Measurements from ENCODE around the gene COX7C. TPM values are rescaled to one million over a fixed set of nuclear protein-coding genes. Genes with fewer than 3 reads are reported as not detected.

Gene COX7C
- total and polyA plus RNA-seq, 2 donors (not counting 1 experiment from before 2014, with no cell fraction given), result 338 to 346 TPM

- ChIA-PET POLR2A (no interaction called here), CTCF (no interaction called here)
- no peak overlapping the region for H3K4me3 ChIP-seq (ENCODE audit: control extremely low read depth in 1 of 5, extremely low read depth in 1 of 5, insufficient read depth in 1 of 5, low read depth in 2 of 5, low read length in 4 of 5)
- no peaks in the 10 kb centered on the region for H3K9me3 ChIP-seq (ENCODE audit: control extremely low read depth in 1 of 3, control insufficient read depth in 2 of 3, insufficient read depth in 1 of 3, low read length in 2 of 3)
- DNase-seq (no peak), ATAC-seq (ENCODE audit: low read depth) (no peak)
- Mint-ChIP-seq H3K4me1 (no peaks in the 10 kb centered on the region), H3K27me3 (peaks cover 49% of the 10 kb centered on the region), H3K9me3 (ENCODE audit: insufficient read depth) (no peaks in the 10 kb centered on the region), H3K4me3 (no peak overlapping the region), H3K27ac (no peak overlapping the region)
- H3K9ac ChIP-seq (ENCODE audit: low read length), result no peak overlapping the region
- H2AFZ ChIP-seq (ENCODE audit: insufficient read depth, low read depth, low read length, poor library complexity, severe bottlenecking), result no peak overlapping the region
- no peaks in the 10 kb centered on the region for H3K36me3 ChIP-seq (replicated peaks in 1 of 2; ENCODE audit: control extremely low read depth in 1 of 2, control insufficient read depth in 1 of 2, extremely low read depth in 1 of 2, insufficient read depth in 2 of 2, low read length in 1 of 2)
- H3K4me2 ChIP-seq (replicated peaks; ENCODE audit: low read depth, low read length, poor library complexity, severe bottlenecking), result no peak overlapping the region
- H3K27ac ChIP-seq (ENCODE audit: low read length in 2 of 2), result no peak overlapping the region
- H3K4me1 ChIP-seq (ENCODE audit: control insufficient read depth in 2 of 2, insufficient read depth in 2 of 2, low read length in 2 of 2), result no peaks in the 10 kb centered on the region
- intact Hi-C loops (cut with micrococcal nuclease), result no loop called here
- no peaks in the 10 kb centered on the region for H3K79me2 ChIP-seq (ENCODE audit: control insufficient read depth, insufficient read depth, low read length)
- peaks cover 0 to 4% (median 0%) of the 10 kb centered on the region in 4 experiments for H3K27me3 ChIP-seq (replicated peaks in 1 of 4; ENCODE audit: control extremely low read depth in 1 of 4, control insufficient read depth in 3 of 4, insufficient read depth in 4 of 4, low read length in 3 of 4)
- H4K20me1 ChIP-seq (ENCODE audit: control insufficient read depth, insufficient read depth, low read length, poor library complexity, severe bottlenecking), result no peaks in the 10 kb centered on the region
- TF ChIP-seq EZH2 (IDR thresholded peaks at IDR 0.05; ENCODE audit: borderline replicate concordance, insufficient read depth, low read depth, low read length, poor library complexity, severe bottlenecking) (no peak), CTCF (IDR thresholded peaks at IDR 0.05) (no peak)
Measured at GRCh38 chr5:86596476-86596875, 21.3 kb upstream of the COX7C start.

GRCh38 chr5:86605881-86606280 lies 11.9 kb upstream of the COX7C start:
- H3K9ac ChIP-seq (ENCODE audit: low read length), result no peak overlapping the region
- Mint-ChIP-seq H3K27me3 (peaks cover 24% of the 10 kb centered on the region), H3K4me1 (no peaks in the 10 kb centered on the region), H3K9me3 (ENCODE audit: insufficient read depth) (no peaks in the 10 kb centered on the region), H3K27ac (no peak overlapping the region), H3K4me3 (no peak overlapping the region)
- H3K36me3 ChIP-seq (replicated peaks in 1 of 2; ENCODE audit: control extremely low read depth in 1 of 2, control insufficient read depth in 1 of 2, extremely low read depth in 1 of 2, insufficient read depth in 2 of 2, low read length in 1 of 2), result no peaks in the 10 kb centered on the region
- no peak overlapping the region for H3K4me2 ChIP-seq (replicated peaks; ENCODE audit: low read depth, low read length, poor library complexity, severe bottlenecking)
- no peak overlapping the region for H2AFZ ChIP-seq (ENCODE audit: insufficient read depth, low read depth, low read length, poor library complexity, severe bottlenecking)
- WGBS (ENCODE audit: insufficient coverage), result no CpG with 5 or more reads among the region's 3 CpGs
- H3K9me3 ChIP-seq (ENCODE audit: control extremely low read depth in 1 of 3, control insufficient read depth in 2 of 3, insufficient read depth in 1 of 3, low read length in 2 of 3), result peaks cover 0 to 1% (median 0%) of the 10 kb centered on the region in 3 donors
- CTCF ChIA-PET, result no interaction called here
- TF ChIP-seq CTCF (IDR thresholded peaks at IDR 0.05) (no peak), EZH2 (IDR thresholded peaks at IDR 0.05; ENCODE audit: borderline replicate concordance, insufficient read depth, low read depth, low read length, poor library complexity, severe bottlenecking) (no peak)
- DNase-seq (no peak), ATAC-seq (ENCODE audit: low read depth) (no peak)
- H3K79me2 ChIP-seq (ENCODE audit: control insufficient read depth, insufficient read depth, low read length), result no peaks in the 10 kb centered on the region
- POLR2A ChIA-PET, result no interaction called here
- no peaks in the 10 kb centered on the region for H3K4me1 ChIP-seq (ENCODE audit: control insufficient read depth in 2 of 2, insufficient read depth in 2 of 2, low read length in 2 of 2)
- H3K27ac ChIP-seq (ENCODE audit: low read length in 2 of 2), result no peak overlapping the region
- H3K4me3 ChIP-seq (ENCODE audit: control extremely low read depth in 1 of 5, extremely low read depth in 1 of 5, insufficient read depth in 1 of 5, low read depth in 2 of 5, low read length in 4 of 5), result no peak overlapping the region
- peaks cover 0 to 7% (median 0%) of the 10 kb centered on the region in 4 experiments for H3K27me3 ChIP-seq (replicated peaks in 1 of 4; ENCODE audit: control extremely low read depth in 1 of 4, control insufficient read depth in 3 of 4, insufficient read depth in 4 of 4, low read length in 3 of 4)
- intact Hi-C loops (cut with micrococcal nuclease), result no loop called here
- no peaks in the 10 kb centered on the region for H4K20me1 ChIP-seq (ENCODE audit: control insufficient read depth, insufficient read depth, low read length, poor library complexity, severe bottlenecking)
